H1 (cell line): ENCODE measurements around the gene OLFM2. TPM values are rescaled to one million over a fixed set of nuclear protein-coding genes. Genes with fewer than 3 reads are reported as not detected.

Experiments used
- CTCF ChIA-PET: fragments of 300-600 bp; sonication (Branson Sonifier 250); formaldehyde crosslinking; loops from one replicate; lab custom pipeline; 2021; ENCODE audit not compliant: partially characterized antibody; lab: Charles Lee
- POLR2A ChIA-PET: fragments of 300-600 bp; sonication (Branson Sonifier 250); formaldehyde crosslinking; loops from one replicate; lab custom pipeline; 2021; ENCODE audit warnings: inconsistent platforms; ENCODE audit not compliant: partially characterized antibody; lab: Charles Lee
- DNase-seq, 2 experiments: peaks; one replicate each; pipeline versions ENCODE4 v3.0.0 to v3.0.0-alpha.2; 2010 to 2022; ENCODE audit warnings: low spot score in 2 of 2, low read depth in 1 of 2, mixed read lengths in 1 of 2
- FAIRE-seq: peaks from 2 replicates; lab custom pipeline; 2011; peaks lifted over from hg19 to GRCh38; lab: Jason Lieb, UNC
- H2AFZ ChIP-seq: 2 replicates; pipeline ENCODE4 v1.8.1; 2012; ENCODE audit warnings: low read length, inconsistent platforms
- H2AK5ac ChIP-seq: 2 replicates; pipeline ENCODE4 v1.6.1; 2013; ENCODE audit warnings: low read depth, low read length
- H2BK120ac ChIP-seq: replicated peaks from 2 replicates; pipeline ENCODE3; 2013; ENCODE audit warnings: low read depth, low read length, inconsistent platforms
- H2BK12ac ChIP-seq: 2 replicates; pipeline ENCODE4 v1.6.1; 2013; ENCODE audit warnings: low read depth, low read length
- H2BK15ac ChIP-seq: 2 replicates; pipeline ENCODE4 v1.6.1; 2013; ENCODE audit warnings: low read length
- H2BK20ac ChIP-seq: 2 replicates; pipeline ENCODE4 v1.6.1; 2013; ENCODE audit warnings: low read length
- H2BK5ac ChIP-seq: 2 replicates; pipeline ENCODE4 v1.6.1; 2013; ENCODE audit warnings: low read depth, low read length
- H3K14ac ChIP-seq: 2 replicates; pipeline ENCODE4 v1.6.1; 2013; ENCODE audit warnings: inconsistent platforms; ENCODE audit not compliant: insufficient read length
- H3K18ac ChIP-seq: 2 replicates; pipeline ENCODE4 v1.6.1; 2013; ENCODE audit warnings: low read length; ENCODE audit errors: extremely low read depth
- H3K23ac ChIP-seq: 2 replicates; pipeline ENCODE4 v1.6.1; 2013; ENCODE audit warnings: inconsistent platforms; ENCODE audit not compliant: insufficient read length
- H3K23me2 ChIP-seq: 2 replicates; pipeline ENCODE4 v1.6.1; 2013; ENCODE audit warnings: low read depth, low read length
- H3K27ac ChIP-seq: 2 replicates; pipeline ENCODE4 v1.6.1; 2011; ENCODE audit warnings: low read depth, low read length, inconsistent platforms
- H3K27me3 ChIP-seq, 4 experiments: replicated peaks in 1 of 4; 1 replicate in 1 of 4; 2 replicates in 3 of 4; pipeline versions ENCODE4 v1.6.1 to v1.8.1; 2011 to 2013; ENCODE audit warnings: low read length in 3 of 4, mild to moderate bottlenecking in 3 of 4, inconsistent platforms in 2 of 4, mixed read lengths in 2 of 4, moderate library complexity in 1 of 4; ENCODE audit not compliant: control insufficient read depth in 3 of 4, insufficient read depth in 3 of 4; ENCODE audit errors: extremely low read depth in 1 of 4
- H3K36me3 ChIP-seq, 4 experiments: 2 replicates each; pipeline versions ENCODE4 v1.6.1 to v1.8.1; 2011 to 2013; ENCODE audit warnings: mild to moderate bottlenecking in 4 of 4, low read length in 3 of 4, moderate library complexity in 2 of 4, control low read depth in 1 of 4, inconsistent platforms in 1 of 4; ENCODE audit not compliant: insufficient read depth in 4 of 4, control insufficient read depth in 2 of 4
- H3K4ac ChIP-seq: replicated peaks from 2 replicates; pipeline ENCODE3; 2013; ENCODE audit warnings: low read length, low read depth, mixed read lengths, inconsistent platforms; ENCODE audit not compliant: insufficient read length
- H3K4me1 ChIP-seq, 4 experiments: replicated peaks in 1 of 4; 1 replicate in 1 of 4; 2 replicates in 3 of 4; pipeline versions ENCODE4 v1.6.1 to v1.8.1; 2011 to 2013; ENCODE audit warnings: low read length in 3 of 4, inconsistent platforms in 2 of 4, mixed read lengths in 1 of 4; ENCODE audit not compliant: insufficient read depth in 4 of 4, control insufficient read depth in 3 of 4
- H3K4me2 ChIP-seq, 2 experiments: 2 replicates each; pipeline versions ENCODE4 v1.6.1 to v1.8.1; 2011 to 2013; ENCODE audit warnings: low read depth in 2 of 2, low read length in 2 of 2, control low read depth in 1 of 2, inconsistent platforms in 1 of 2, mild to moderate bottlenecking in 1 of 2; ENCODE audit not compliant: insufficient read depth in 1 of 2
- H3K4me3 ChIP-seq, 4 experiments: fragments of 200-600, 300-600 bp in 1 of 4; sonication (generic), shearing (Covaris generic), sonication (Bioruptor Twin) in 1 of 4; 2 replicates each; pipeline versions ENCODE4 v1.5.1 to v1.8.1; 2011 to 2016; ENCODE audit warnings: low read length in 4 of 4, low read depth in 3 of 4, control low read depth in 2 of 4, inconsistent platforms in 2 of 4, mild to moderate bottlenecking in 2 of 4, mixed read lengths in 1 of 4, moderate library complexity in 1 of 4; ENCODE audit not compliant: insufficient read depth in 2 of 4; ENCODE audit errors: extremely low read depth in 1 of 4
- H3K56ac ChIP-seq: replicated peaks from 2 replicates; pipeline ENCODE3; 2013; ENCODE audit warnings: low read depth, mild to moderate bottlenecking, mixed read lengths, low read length, inconsistent platforms; ENCODE audit not compliant: insufficient read length
- H3K79me1 ChIP-seq: 2 replicates; pipeline ENCODE4 v1.6.1; 2013; ENCODE audit warnings: low read depth, low read length, control low read depth
- H3K79me2 ChIP-seq, 2 experiments: 2 replicates each; pipeline versions ENCODE4 v1.6.1 to v1.8.1; 2012 to 2013; ENCODE audit warnings: low read length in 2 of 2, mild to moderate bottlenecking in 2 of 2, inconsistent platforms in 1 of 2; ENCODE audit not compliant: insufficient read depth in 2 of 2, control insufficient read depth in 1 of 2
- H3K9ac ChIP-seq, 4 experiments: replicated peaks in 1 of 4; 1 replicate in 1 of 4; 2 replicates in 3 of 4; pipeline versions ENCODE4 v1.6.1 to v1.8.1; 2011 to 2013; ENCODE audit warnings: low read depth in 3 of 4, low read length in 3 of 4, control low read depth in 2 of 4, mild to moderate bottlenecking in 2 of 4, moderate library complexity in 2 of 4, inconsistent platforms in 1 of 4; ENCODE audit errors: extremely low read depth in 1 of 4
- H3K9me3 ChIP-seq, 2 experiments: 2 replicates each; pipeline versions ENCODE4 v1.6.1 to v1.8.1; 2012 to 2013; ENCODE audit warnings: mild to moderate bottlenecking in 2 of 2, moderate library complexity in 2 of 2, control low read depth in 1 of 2, inconsistent platforms in 1 of 2, low read depth in 1 of 2, low read length in 1 of 2, mixed read lengths in 1 of 2; ENCODE audit not compliant: insufficient read depth in 2 of 2
- H4K20me1 ChIP-seq, 2 experiments: replicated peaks in 1 of 2; 2 replicates each; pipeline versions ENCODE3 to v1.8.1; 2011 to 2013; ENCODE audit warnings: inconsistent platforms in 2 of 2, low read length in 2 of 2, mild to moderate bottlenecking in 1 of 2; ENCODE audit not compliant: insufficient read depth in 2 of 2, control insufficient read depth in 1 of 2
- H4K5ac ChIP-seq: 2 replicates; pipeline ENCODE4 v1.6.1; 2013; ENCODE audit warnings: low read length, low read depth, mixed read lengths, inconsistent platforms; ENCODE audit not compliant: insufficient read length
- H4K8ac ChIP-seq: 2 replicates; pipeline ENCODE4 v1.8.0; 2013; ENCODE audit warnings: mild to moderate bottlenecking, moderate library complexity, low read length, inconsistent platforms; ENCODE audit not compliant: insufficient read depth; ENCODE audit errors: extremely low read depth
- H4K91ac ChIP-seq: replicated peaks from 2 replicates; pipeline ENCODE3; 2013; ENCODE audit warnings: low read length, mixed read lengths, inconsistent platforms; ENCODE audit not compliant: insufficient read length
- BRCA1 ChIP-seq: IDR thresholded peaks from 2 replicates; pipeline ENCODE4 v1.6.1; 2012; ENCODE audit warnings: low read depth, low read length, improper control_type of control experiment
- SP4 ChIP-seq: IDR thresholded peaks from 2 replicates; pipeline ENCODE4 v1.6.1; 2012; ENCODE audit warnings: low read length, inconsistent platforms
- WGBS, 2 experiments: shearing (Covaris generic) in 1 of 2; methylation state at CpG; one replicate each; pipeline versions ENCODE4 v1.1.6 to v1.1.7; 2013 to 2015; ENCODE audit warnings: low lambda C conversion rate in 2 of 2, mixed read lengths in 2 of 2, inconsistent platforms in 1 of 2, low coverage in 1 of 2, missing lambda C conversion rate in 1 of 2; ENCODE audit not compliant: insufficient replicate concordance in 2 of 2, insufficient coverage in 1 of 2, insufficient read length in 1 of 2; ENCODE audit errors: extremely low coverage in 1 of 2, missing lambda C conversion rate in 1 of 2; 5-methylcytosine and 5-hydroxymethylcytosine counted together
- polyA plus RNA-seq, 7 experiments: library from polyadenylated mRNA; depleted of rRNA in 3 of 7; stranded (reverse) in 5 of 7; unstranded in 2 of 7; fragments of >200 nt in 5 of 7; fragments of 200-250 nt in 2 of 7; gene quantifications; 1 replicate in 5 of 7; 2 replicates in 1 of 7; 4 replicates in 1 of 7; pipeline versions ENCODE4 v1.2.1 to v1.2.3, GENCODE V29; 2011 to 2013; ENCODE audit warnings: missing spikeins in 2 of 7, mixed read lengths in 2 of 7
- total RNA-seq: library from RNA; stranded (reverse); fragmentation: NEBNext Ultra II Directional; extraction: Animal tissue kit (Norgen Biotek cat#: 25700); gene quantifications from 2 replicates; pipeline ENCODE4 v1.2.1, GENCODE V29; 2021

Gene OLFM2
- total and polyA plus RNA-seq, 2 of the 8 experiments (the other 6 are each of a cell fraction or from before 2014, with no cell fraction given), result 68.2 to 151 TPM

- Histone ChIP-seq H3K9me3 (no peaks in the 10 kb centered on the region), H3K18ac (no peak overlapping the region)
- POLR2A ChIA-PET, result interaction anchor here (0.7 to 1.9 kb wide), 5 partner anchors 8 to 31 kb away, joined by 3 to 5 read pairs (median 3); no protein-coding TSS in a partner anchor
Observed at GRCh38 chr19:9881720-9882119, 54.6 kb downstream of the OLFM2 start.

More at GRCh38 chr19:9881720-9882119, 54.6 kb downstream of the OLFM2 start:
- DNase-seq (no peak), FAIRE-seq (no peak)
- TF ChIP-seq BRCA1, result no peak
- no peak for TF ChIP-seq SP4
- Histone ChIP-seq H2BK12ac (no peak overlapping the region), H2AK5ac (no peak overlapping the region), H2BK15ac (no peak overlapping the region), H2AFZ (no peak overlapping the region), H2BK20ac (no peak overlapping the region), H4K5ac (no peak overlapping the region), H3K9ac (no peak overlapping the region), H2BK120ac (no peak overlapping the region), H3K23ac (no peak overlapping the region), H3K14ac (no peak overlapping the region), H3K4ac (no peak overlapping the region), H3K4me2 (no peak overlapping the region), H3K23me2 (no peaks in the 10 kb centered on the region), H3K27me3 (no peaks in the 10 kb centered on the region), H3K4me3 (no peak overlapping the region), H4K91ac (no peak overlapping the region), H3K56ac (no peak overlapping the region), H4K8ac (no peak overlapping the region), H3K4me1 (peaks cover 0 to 8% (median 0%) of the 10 kb centered on the region in 4 experiments; a peak in 4 of 7 replicates), H3K27ac (no peak overlapping the region), H3K36me3 (no peaks in the 10 kb centered on the region), H4K20me1 (peaks cover 3 to 10% of the 10 kb centered on the region in 2 experiments), H3K79me2 (no peaks in the 10 kb centered on the region; a peak in 1 of 4 replicates), H2BK5ac (no peak overlapping the region), H3K79me1 (peaks cover 4% of the 10 kb centered on the region)
- 91% methylated on average over 9 of the region's 9 CpGs; no CpG with 5 or more reads in 1 of the 2 experiments for WGBS, 2 experiments
- CTCF ChIA-PET, result interaction anchor here (1.1 to 4.4 kb wide), 3 partner anchors 14 to 27 kb away, joined by 3 to 25 read pairs (median 3); no protein-coding TSS in a partner anchor
